Measurements from ENCODE around the gene IL17F.

DNA sequence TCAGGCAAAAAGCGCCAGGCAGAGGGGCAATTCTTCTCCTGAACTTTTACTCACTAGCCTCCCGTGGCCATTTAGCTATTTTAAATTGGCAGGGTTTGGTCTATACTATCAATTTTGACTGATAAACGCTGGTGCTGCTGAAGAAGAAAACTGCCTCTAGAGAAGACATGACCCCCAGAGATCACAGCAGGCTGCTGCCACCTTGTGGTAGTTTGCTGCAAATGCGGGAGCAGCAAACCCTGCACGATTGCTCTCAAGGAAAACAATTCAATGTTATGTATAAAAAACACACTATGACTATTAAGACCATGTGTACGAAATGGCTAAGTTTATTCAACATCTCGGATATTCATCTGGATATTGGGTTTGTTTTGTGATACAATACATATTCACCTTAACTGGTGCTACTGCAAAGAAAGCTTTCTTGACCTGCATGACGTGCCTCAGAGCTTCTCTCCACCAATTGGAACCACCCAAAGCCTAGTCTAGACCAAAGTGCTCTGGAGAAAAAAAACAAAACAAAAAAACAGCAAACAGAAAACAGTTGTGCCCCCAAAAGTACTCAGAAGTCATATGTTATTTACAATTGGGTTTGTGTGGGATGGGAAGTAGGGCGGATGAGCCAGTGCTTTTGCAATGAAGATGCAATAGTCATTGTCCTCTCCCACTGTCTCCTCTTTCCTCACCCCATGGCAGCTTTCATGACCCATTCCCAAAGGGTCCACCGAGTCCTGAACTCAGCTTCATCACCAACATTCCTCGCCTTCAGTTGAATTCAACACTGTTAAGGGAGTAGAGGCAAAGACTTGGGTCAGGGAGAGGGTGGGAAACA, 19.6 kb upstream of the IL17F start:
- TF ChIP-seq, protein P1, sequence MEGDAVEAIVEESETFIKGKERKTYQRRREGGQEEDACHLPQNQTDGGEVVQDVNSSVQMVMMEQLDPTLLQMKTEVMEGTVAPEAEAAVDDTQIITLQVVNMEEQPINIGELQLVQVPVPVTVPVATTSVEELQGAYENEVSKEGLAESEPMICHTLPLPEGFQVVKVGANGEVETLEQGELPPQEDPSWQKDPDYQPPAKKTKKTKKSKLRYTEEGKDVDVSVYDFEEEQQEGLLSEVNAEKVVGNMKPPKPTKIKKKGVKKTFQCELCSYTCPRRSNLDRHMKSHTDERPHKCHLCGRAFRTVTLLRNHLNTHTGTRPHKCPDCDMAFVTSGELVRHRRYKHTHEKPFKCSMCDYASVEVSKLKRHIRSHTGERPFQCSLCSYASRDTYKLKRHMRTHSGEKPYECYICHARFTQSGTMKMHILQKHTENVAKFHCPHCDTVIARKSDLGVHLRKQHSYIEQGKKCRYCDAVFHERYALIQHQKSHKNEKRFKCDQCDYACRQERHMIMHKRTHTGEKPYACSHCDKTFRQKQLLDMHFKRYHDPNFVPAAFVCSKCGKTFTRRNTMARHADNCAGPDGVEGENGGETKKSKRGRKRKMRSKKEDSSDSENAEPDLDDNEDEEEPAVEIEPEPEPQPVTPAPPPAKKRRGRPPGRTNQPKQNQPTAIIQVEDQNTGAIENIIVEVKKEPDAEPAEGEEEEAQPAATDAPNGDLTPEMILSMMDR (IDR thresholded peaks at IDR 0.05), result peak; percentile 95
- TF ChIP-seq, protein P2, sequence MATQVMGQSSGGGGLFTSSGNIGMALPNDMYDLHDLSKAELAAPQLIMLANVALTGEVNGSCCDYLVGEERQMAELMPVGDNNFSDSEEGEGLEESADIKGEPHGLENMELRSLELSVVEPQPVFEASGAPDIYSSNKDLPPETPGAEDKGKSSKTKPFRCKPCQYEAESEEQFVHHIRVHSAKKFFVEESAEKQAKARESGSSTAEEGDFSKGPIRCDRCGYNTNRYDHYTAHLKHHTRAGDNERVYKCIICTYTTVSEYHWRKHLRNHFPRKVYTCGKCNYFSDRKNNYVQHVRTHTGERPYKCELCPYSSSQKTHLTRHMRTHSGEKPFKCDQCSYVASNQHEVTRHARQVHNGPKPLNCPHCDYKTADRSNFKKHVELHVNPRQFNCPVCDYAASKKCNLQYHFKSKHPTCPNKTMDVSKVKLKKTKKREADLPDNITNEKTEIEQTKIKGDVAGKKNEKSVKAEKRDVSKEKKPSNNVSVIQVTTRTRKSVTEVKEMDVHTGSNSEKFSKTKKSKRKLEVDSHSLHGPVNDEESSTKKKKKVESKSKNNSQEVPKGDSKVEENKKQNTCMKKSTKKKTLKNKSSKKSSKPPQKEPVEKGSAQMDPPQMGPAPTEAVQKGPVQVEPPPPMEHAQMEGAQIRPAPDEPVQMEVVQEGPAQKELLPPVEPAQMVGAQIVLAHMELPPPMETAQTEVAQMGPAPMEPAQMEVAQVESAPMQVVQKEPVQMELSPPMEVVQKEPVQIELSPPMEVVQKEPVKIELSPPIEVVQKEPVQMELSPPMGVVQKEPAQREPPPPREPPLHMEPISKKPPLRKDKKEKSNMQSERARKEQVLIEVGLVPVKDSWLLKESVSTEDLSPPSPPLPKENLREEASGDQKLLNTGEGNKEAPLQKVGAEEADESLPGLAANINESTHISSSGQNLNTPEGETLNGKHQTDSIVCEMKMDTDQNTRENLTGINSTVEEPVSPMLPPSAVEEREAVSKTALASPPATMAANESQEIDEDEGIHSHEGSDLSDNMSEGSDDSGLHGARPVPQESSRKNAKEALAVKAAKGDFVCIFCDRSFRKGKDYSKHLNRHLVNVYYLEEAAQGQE (IDR thresholded peaks at IDR 0.05; ENCODE audit: insufficient read depth in 1 of 2, low read depth in 2 of 2, low read length in 1 of 2), result no peak
- no peak for TF ChIP-seq TCF7L2 (IDR thresholded peaks at IDR 0.05; ENCODE audit: low read depth, low read length)
- no peak for TF ChIP-seq SIN3A (IDR thresholded peaks at IDR 0.05; ENCODE audit: borderline replicate concordance, insufficient read depth, low read depth, low read length)
- TF ChIP-seq POLR2AphosphoS5 (IDR thresholded peaks at IDR 0.05; ENCODE audit: low read depth, low read length), result no peak

Data from Panc1 (cell line).